Common myeloid progenitor, CD34-positive (primary cell): Measurements from ENCODE around the gene TRAPPC8.

ENCODE experiments used
- CTCF ChIA-PET: fragments of 350-600 bp; sonication (Branson Sonifier 250); formaldehyde crosslinking; loops from one replicate; lab custom pipeline; 2021; ENCODE audit warnings: antibody characterized with exemption; lab: Charles Lee
- POLR2A ChIA-PET: fragments of 350-600 bp; sonication (Branson Sonifier 250); formaldehyde crosslinking; loops from one replicate; lab custom pipeline; 2021; ENCODE audit warnings: antibody characterized with exemption; lab: Charles Lee
- DNase-seq, 3 donors: peaks; one replicate each; pipeline versions ENCODE4 v3.0.0 to v3.0.0-alpha.2; 2013
- H3K27ac ChIP-seq, 2 experiments: 1 replicate in 1 of 2; 2 replicates in 1 of 2; pipeline ENCODE4 v1.7.0; 2013; ENCODE audit warnings: inconsistent platforms in 2 of 2, low read length in 2 of 2, mild to moderate bottlenecking in 2 of 2, low read depth in 1 of 2, moderate library complexity in 1 of 2; ENCODE audit not compliant: severe bottlenecking in 2 of 2, insufficient read depth in 1 of 2, poor library complexity in 1 of 2
- H3K27me3 ChIP-seq, 5 experiments: replicated peaks in 2 of 5; 1 replicate in 3 of 5; 2 replicates in 2 of 5; pipeline versions ENCODE4 v1.6.1 to v1.7.0; 2013; ENCODE audit warnings: low read length in 4 of 5, mild to moderate bottlenecking in 2 of 5, moderate library complexity in 2 of 5, inconsistent platforms in 1 of 5; ENCODE audit not compliant: insufficient read depth in 5 of 5, control insufficient read depth in 4 of 5
- H3K36me3 ChIP-seq, 4 experiments: 1 replicate in 2 of 4; 2 replicates in 2 of 4; pipeline versions ENCODE4 v1.6.1 to v1.7.0; 2013; ENCODE audit warnings: low read length in 3 of 4, control low read depth in 1 of 4, mild to moderate bottlenecking in 1 of 4; ENCODE audit not compliant: control insufficient read depth in 4 of 4, insufficient read depth in 4 of 4
- H3K4me1 ChIP-seq, 4 experiments: 1 replicate in 3 of 4; 2 replicates in 1 of 4; pipeline versions ENCODE4 v1.6.1 to v1.7.1; 2013; ENCODE audit warnings: low read length in 3 of 4, mild to moderate bottlenecking in 3 of 4, control low read depth in 1 of 4, inconsistent platforms in 1 of 4, moderate library complexity in 1 of 4; ENCODE audit not compliant: control insufficient read depth in 4 of 4, insufficient read depth in 4 of 4; ENCODE audit errors: control extremely low read depth in 1 of 4
- H3K4me3 ChIP-seq, 7 experiments: 1 replicate in 4 of 7; 2 replicates in 3 of 7; pipeline versions ENCODE4 v1.5.1 to v1.7.0; 2013; ENCODE audit warnings: mild to moderate bottlenecking in 7 of 7, low read length in 6 of 7, moderate library complexity in 6 of 7, inconsistent platforms in 2 of 7, low read depth in 2 of 7, control low read depth in 1 of 7; ENCODE audit not compliant: insufficient read depth in 4 of 7, control insufficient read depth in 1 of 7; ENCODE audit errors: extremely low read depth in 1 of 7
- H3K9me3 ChIP-seq, 5 experiments: 1 replicate in 4 of 5; 2 replicates in 1 of 5; pipeline versions ENCODE4 v1.6.1 to v1.7.1; 2013; ENCODE audit warnings: low read length in 4 of 5, mild to moderate bottlenecking in 2 of 5, inconsistent platforms in 1 of 5, low read depth in 1 of 5, moderate library complexity in 1 of 5; ENCODE audit not compliant: control insufficient read depth in 4 of 5, insufficient read depth in 2 of 5; ENCODE audit errors: control extremely low read depth in 1 of 5
- WGBS: methylation state at CpG from one replicate; pipeline ENCODE4 v1.1.5; 2013; ENCODE audit not compliant: insufficient coverage; 5-methylcytosine and 5-hydroxymethylcytosine counted together

The TRAPPC8 gene

GRCh38 chr18:31978616-31979015 lies 35.7 kb upstream of the TRAPPC8 start:
- 97% methylated on average over 5 of the region's 5 CpGs for WGBS
- Histone ChIP-seq H3K36me3 (no peaks in the 10 kb centered on the region), H3K4me1 (no peaks in the 10 kb centered on the region), H3K9me3 (peaks cover 0 to 47% (median 25%) of the 10 kb centered on the region in 5 experiments), H3K27ac (no peak overlapping the region), H3K27me3 (no peaks in the 10 kb centered on the region), H3K4me3 (no peak overlapping the region)
- DNase-seq, result no peak
- CTCF ChIA-PET, result interaction anchor here (1.1 kb wide), 1 partner anchor 28 kb away, joined by 3 read pairs; no protein-coding TSS in a partner anchor
- POLR2A ChIA-PET, result interaction anchor here (0.6 kb wide), 1 partner anchor 90 kb away, joined by 4 read pairs; no protein-coding TSS in a partner anchor

GRCh38 chr18:31977270-31977872 lies 34.4 kb upstream of the TRAPPC8 start:
- POLR2A ChIA-PET, result interaction anchor here (1.3 kb wide), 1 partner anchor 11 kb away, joined by 3 read pairs; no protein-coding TSS in a partner anchor
- H3K27me3 ChIP-seq, result no peaks in the 10 kb centered on the region
- CTCF ChIA-PET, result interaction anchor here (1.0 to 2.4 kb wide), 4 partner anchors 9 to 42 kb away, joined by 3 to 16 read pairs (median 4); partner anchors contain the start of gene RNF125
- H3K4me1 ChIP-seq, result no peaks in the 10 kb centered on the region
- no peak overlapping the region for H3K4me3 ChIP-seq
- no peaks in the 10 kb centered on the region for H3K36me3 ChIP-seq
- peak; percentile 20 to 45 (median 40) for DNase-seq
- WGBS, result 96% methylated on average over 7 of the region's 9 CpGs
- H3K9me3 ChIP-seq, result peaks cover 0 to 56% (median 26%) of the 10 kb centered on the region in 5 experiments
- no peak overlapping the region for H3K27ac ChIP-seq

- DNase-seq, result no peak
- Histone ChIP-seq H3K4me3 (no peak overlapping the region), H3K36me3 (no peaks in the 10 kb centered on the region), H3K9me3 (peaks cover 0 to 56% (median 32%) of the 10 kb centered on the region in 5 experiments), H3K27me3 (no peaks in the 10 kb centered on the region), H3K4me1 (no peaks in the 10 kb centered on the region), H3K27ac (no peak overlapping the region)
- 97% methylated on average over 3 of the region's 3 CpGs for WGBS
- ChIA-PET POLR2A (no interaction called here), CTCF (interaction anchor here (1.0 to 2.4 kb wide), 4 partner anchors 9 to 32 kb away, joined by 3 to 16 read pairs (median 5); no protein-coding TSS in a partner anchor)
These were observed 33.3 kb upstream of the TRAPPC8 start for GRCh38 chr18:31976242-31976641.

- Histone ChIP-seq H3K36me3 (no peaks in the 10 kb centered on the region), H3K9me3 (peaks cover 0 to 50% (median 32%) of the 10 kb centered on the region in 5 experiments), H3K27me3 (no peaks in the 10 kb centered on the region), H3K4me3 (no peak overlapping the region), H3K4me1 (no peaks in the 10 kb centered on the region), H3K27ac (no peak overlapping the region)
- ChIA-PET POLR2A (no interaction called here), CTCF (interaction anchor here (0.8 to 1.3 kb wide), 3 partner anchors 10 to 55 kb away, joined by 3 to 4 read pairs (median 3); no protein-coding TSS in a partner anchor)
- peak; percentile 9 to 40 (median 17) for DNase-seq
- WGBS, result 96% methylated on average over 4 of the region's 4 CpGs
These were observed 31.1 kb upstream of the TRAPPC8 start for GRCh38 chr18:31973929-31974546.

- WGBS, result 93% methylated on average over 3 of the region's 3 CpGs
- Histone ChIP-seq H3K4me1 (peaks cover 0 to 1% (median 0%) of the 10 kb centered on the region in 4 experiments), H3K9me3 (peaks cover 0 to 35% (median 24%) of the 10 kb centered on the region in 5 experiments), H3K4me3 (no peak overlapping the region), H3K27ac (no peak overlapping the region), H3K27me3 (no peaks in the 10 kb centered on the region), H3K36me3 (no peaks in the 10 kb centered on the region)
- POLR2A ChIA-PET, result interaction anchor here (0.6 kb wide), 1 partner anchor 17 kb away, joined by 3 read pairs; no protein-coding TSS in a partner anchor
- CTCF ChIA-PET, result no interaction called here
- no peak for DNase-seq
These were observed 27.7 kb upstream of the TRAPPC8 start for GRCh38 chr18:31970617-31971016.

GRCh38 chr18:31965316-31965970 lies 22.5 kb upstream of the TRAPPC8 start:
- peak in 2 of 3 donors; percentile 22 to 30 for DNase-seq
- H3K27ac ChIP-seq, result no peak overlapping the region
- CTCF ChIA-PET, result interaction anchor here (1.2 kb wide), 1 partner anchor 10 kb away, joined by 3 read pairs; no protein-coding TSS in a partner anchor
- H3K4me1 ChIP-seq, result peaks cover 0 to 6% (median 0%) of the 10 kb centered on the region in 4 experiments
- H3K36me3 ChIP-seq, result no peaks in the 10 kb centered on the region
- H3K4me3 ChIP-seq, result no peak overlapping the region
- 50% methylated on average over 2 of the region's 5 CpGs for WGBS
- H3K27me3 ChIP-seq, result no peaks in the 10 kb centered on the region
- peaks cover 0 to 6% (median 0%) of the 10 kb centered on the region in 5 experiments for H3K9me3 ChIP-seq
- POLR2A ChIA-PET, result interaction anchor here (1.1 kb wide), 1 partner anchor 26 kb away, joined by 4 read pairs; no protein-coding TSS in a partner anchor
